OCI-M1 (cell line): ENCODE measurements around the gene LRP2.
"Not testable (repeated sequence)": the region's sequence is repeated elsewhere in the genome, so short reads cannot be mapped to it uniquely, and the experiment has no call there.

Source experiments
- DNase-seq: peaks from one replicate; lab custom pipeline; 2025; lab: John Stamatoyannopoulos, UW

LRP2 gene

GRCh38 chr2:169362118-169362893 lies at the start of gene LRP2:
Gene LRP2, minus strand, starts transcription at chr2:169362534. Its CDS starts 135 bp downstream, at chr2:169362399.
- no peak for DNase-seq

DNA sequence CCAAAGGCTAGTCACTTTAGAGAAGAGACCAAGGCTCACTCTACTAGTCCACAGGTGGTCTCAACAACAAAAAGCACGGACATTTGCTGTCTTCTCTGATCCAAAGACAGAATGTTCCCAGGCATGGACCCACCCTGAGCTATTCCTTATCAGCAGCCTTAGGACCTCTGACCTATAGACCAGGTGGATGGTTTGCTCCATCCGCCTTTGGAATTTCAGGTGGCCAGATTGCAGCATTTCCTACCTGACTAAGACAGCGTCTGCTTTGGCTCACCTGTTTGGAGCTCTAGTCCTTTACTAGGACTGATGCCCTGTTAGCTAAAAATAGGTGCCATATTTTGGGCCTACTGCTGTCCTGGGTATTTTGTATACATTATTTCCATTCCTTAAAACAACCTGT lies 44.6 kb upstream of the LRP2 start:
- DNase-seq, result no peak

DNA sequence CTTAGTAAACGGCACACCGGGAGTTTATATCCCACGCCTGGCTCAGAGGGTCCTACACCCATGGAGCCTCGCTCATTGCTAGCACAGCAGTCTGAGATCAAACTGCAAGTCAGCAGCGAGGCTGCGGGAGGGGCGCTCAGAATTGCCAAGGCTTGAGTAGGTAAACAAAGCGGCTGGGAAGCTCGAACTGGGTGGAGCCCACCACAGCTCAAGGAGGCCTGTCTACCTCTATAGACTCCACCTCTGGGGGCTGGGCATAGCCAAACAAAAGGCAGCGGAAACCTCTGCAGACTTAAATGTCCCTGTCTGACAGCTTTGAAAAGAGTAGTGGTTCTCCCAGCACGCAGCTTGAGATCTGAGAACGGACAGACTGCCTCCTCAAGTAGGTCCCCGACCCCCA lies 37.2 kb upstream of the LRP2 start:
- not testable (repeated sequence) for DNase-seq

GRCh38 chr2:169397697-169398096 lies 35.4 kb upstream of the LRP2 start:
- DNase-seq, result peak; percentile 40

DNA sequence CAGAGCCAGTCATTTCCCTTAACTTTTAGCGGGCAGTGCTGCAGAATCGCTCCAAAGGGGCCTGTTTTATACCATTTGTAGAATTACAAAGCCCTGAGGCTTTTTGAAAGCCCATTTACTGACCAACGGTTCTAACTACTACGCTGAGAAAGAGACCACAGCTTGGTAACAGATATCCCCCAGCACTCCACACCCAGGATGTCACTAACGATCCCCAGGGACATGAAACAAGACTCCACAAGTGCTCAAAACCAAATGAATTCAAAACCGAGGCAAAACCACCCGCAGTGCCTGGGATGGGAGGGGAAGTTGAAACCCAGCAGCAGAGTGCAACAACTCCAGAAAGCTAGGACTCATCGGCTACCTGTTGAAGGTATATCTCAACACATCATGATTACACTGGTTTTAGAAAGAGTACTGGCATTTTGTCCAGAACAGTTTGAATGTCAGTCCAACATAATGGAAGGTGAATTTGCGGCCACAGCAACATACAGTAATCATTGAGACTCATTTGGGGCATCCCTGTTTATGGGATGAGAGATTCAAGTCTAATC lies 33.6 kb upstream of the LRP2 start:
- DNase-seq, result no peak

- DNase-seq, result no peak
These were observed 30.8 kb upstream of the LRP2 start for GRCh38 chr2:169393068-169393590.

DNA sequence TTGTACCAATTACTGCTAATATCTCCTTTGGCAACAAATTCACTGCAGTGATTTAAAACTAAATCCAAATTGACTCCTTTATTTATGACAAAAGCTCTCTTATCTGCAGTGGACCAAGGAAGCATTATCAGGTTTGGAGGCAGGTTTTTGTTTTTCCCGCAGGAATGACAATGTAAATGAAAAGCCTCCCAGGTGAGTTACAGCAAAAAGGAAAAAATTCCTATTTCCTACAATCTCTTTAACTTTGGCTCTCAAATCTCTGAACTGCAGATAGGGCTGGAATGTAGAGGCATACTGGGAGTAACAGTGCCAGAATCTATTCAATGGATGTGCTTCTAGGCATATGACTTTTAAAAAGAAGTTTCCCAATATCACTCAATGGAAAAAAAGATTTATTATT lies 28.9 kb upstream of the LRP2 start:
- no peak for DNase-seq

DNA sequence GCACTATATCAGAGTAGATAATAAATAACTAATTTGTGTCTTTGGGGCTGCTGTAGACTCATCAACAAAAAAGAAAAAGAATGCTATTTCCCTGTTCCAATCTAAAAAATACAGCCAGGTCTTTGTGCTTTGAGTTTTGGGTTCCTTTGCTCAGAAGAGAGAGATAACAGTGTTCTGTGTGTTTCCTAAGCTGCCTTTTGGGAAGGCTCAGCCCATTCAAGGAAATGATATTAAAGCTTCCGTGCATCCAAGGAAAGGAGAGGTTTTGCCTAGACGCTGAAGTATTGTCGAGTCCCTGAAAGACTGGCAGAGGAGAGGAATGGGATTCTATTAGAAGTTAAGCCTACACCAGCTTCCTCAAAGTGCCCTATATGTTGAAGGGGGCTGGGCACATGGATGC lies 25.8 kb upstream of the LRP2 start:
- DNase-seq, result no peak

- DNase-seq, result no peak
These were observed 24.4 kb upstream of the LRP2 start for GRCh38 chr2:169386722-169387121.

DNA sequence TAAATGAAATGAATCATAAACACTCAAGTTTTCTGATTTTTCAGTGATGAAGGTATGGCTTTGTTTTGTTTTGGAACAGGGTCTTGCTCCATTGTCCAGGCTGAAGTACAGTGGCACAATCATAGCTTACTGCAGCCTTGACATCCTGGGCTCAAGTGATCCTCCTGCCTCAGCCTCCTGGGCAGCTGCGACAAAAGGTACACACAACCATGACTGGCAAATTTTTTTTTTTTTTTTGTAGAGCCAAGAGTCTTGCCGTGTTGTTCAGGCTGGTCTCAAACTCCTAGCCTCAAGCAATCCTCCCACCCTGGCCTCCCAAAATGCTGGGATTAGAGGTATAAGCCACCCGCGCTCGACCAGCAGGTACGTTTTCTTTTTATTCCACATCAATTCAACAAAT lies 22.5 kb upstream of the LRP2 start:
- DNase-seq, result no peak

DNA sequence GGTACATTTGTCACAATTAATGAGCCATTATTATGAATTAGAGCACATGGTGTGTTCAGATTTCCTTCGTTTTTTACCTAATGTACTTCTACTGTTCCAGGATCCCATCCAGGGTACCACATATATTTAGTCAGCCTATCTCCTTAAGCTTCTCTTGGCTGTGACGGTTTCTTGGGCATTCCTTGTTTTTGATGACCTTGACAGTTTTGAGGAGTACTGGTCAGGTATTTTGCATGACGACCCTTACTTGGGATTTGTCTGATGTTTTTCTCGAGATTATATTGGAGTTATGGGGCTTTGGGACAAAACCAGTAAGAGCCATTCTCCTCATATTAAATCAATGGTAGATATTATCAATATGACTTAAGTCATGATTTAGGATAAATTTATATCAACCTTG lies 10.2 kb upstream of the LRP2 start:
- no peak for DNase-seq

DNA sequence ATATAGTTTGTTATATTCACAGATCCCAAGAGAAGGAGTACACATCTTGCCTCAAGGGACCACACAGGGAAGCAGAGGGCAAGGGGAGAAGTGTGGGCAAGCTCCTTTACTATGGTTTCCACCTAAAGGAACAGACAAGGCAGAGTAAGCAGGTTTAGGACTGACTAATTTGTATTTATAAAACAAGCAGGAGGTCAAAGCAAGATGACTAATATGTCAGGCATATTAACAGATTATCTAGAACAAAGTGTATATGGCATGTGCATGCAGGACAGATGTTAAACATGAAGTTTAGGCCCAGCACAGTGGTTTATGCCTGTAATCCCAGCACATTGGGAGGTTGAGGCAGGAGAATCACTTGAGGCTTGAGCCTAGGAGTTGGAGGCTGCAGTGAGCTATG lies 3.7 kb upstream of the LRP2 start:
- DNase-seq, result no peak

- DNase-seq, result peak; percentile 65
These were observed 2.7 kb upstream of the LRP2 start for GRCh38 chr2:169365029-169365480.

- peak; percentile 47 for DNase-seq
These were observed 1.3 kb upstream of the LRP2 start for GRCh38 chr2:169363560-169364150.

- DNase-seq, result no peak
These were observed 693 bp upstream of the LRP2 start for GRCh38 chr2:169362894-169363559.

- peak; percentile 10 for DNase-seq
These were observed 622 bp downstream of the LRP2 start for GRCh38 chr2:169361706-169362117.

GRCh38 chr2:169360984-169361705 lies 1.2 kb downstream of the LRP2 start:
- DNase-seq, result no peak

DNA sequence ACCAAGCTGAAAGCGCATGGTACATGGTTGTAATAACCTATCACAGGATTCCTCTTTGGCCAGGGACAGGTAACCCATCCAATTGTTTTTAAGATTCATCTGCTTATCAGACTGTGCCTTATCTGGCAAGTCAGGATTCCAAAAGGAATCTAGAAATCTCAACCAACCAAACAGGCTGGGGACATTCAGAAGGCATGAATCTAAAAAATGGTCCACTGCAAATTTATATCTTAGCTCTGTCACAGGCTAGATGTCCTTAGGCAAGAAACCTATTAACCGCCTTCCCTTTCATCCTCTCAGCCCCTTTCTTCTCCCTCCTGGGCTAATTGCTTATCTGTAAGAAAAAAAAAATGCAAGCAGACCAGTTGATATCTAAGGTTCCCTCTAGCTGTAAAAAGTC lies 4.3 kb downstream of the LRP2 start:
- no peak for DNase-seq

DNA sequence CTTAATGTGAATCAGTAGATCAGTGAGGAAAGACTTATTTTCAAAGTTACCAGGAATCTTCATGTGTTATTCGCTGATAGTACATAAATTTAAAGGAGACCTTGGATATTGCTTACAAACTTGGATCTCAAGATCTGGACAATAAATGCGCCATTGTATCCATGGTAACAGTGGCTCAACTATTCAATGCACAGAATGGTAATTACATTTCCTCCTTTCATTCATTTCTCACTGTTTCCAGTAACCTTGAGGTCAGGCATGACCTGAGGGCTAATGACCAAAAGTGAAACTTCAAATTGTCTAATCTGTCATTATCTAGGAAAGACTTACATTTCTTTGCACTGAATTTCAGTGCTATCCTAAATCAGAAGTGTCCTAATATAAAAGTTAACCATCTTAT lies 8.1 kb downstream of the LRP2 start:
- DNase-seq, result peak; percentile 12

DNA sequence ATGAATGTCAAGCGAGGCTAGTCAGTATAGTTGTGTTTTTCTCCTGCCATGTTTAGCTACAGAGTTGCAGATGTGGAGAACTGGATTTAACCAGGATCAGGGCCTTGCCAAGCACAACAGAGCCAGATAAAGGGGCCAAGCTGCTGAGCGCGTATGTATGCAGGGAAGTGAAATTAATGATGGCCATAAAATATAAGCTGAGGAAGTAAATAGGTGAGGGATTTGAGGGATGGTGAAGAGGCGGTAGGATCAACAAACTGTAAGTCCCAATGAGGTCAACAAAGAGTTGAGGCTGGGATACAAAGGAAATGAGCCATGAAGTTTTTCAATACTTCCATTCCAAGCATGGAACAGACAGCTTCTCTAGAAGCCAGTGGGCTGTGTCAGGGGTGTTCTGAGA lies 10.6 kb downstream of the LRP2 start:
- DNase-seq, result no peak

DNA sequence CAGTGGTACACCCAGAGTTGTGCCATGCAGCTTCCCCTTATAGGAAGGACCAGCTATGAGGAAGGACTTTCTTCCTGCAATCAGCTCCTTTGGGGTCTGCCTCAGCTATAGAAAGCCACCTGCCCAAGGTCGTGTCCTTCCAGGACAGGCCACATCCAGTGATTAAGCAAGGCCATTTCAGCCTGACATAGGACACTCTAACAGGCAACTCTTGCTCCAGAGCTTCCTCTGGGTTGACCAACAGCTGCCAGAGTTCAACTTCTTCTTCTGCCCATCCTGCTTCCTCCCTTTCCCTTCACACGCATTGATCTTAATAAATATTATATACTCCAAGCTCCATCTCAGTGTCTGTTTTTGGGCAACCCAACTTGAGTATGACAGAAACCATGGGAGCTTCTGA lies 12.8 kb downstream of the LRP2 start:
- DNase-seq, result no peak
